Neural cell (in vitro differentiated cells): ENCODE results near the gene NUDT4. TPM values are rescaled to one million over a fixed set of nuclear protein-coding genes. Genes with fewer than 3 reads are reported as not detected.

Source experiments
- H2AFZ ChIP-seq: fragments of 200-600, 300-800 bp; sonication (generic), shearing (Covaris generic); 2 replicates; pipeline ENCODE4 v1.6.0; 2014; ENCODE audit warnings: low read depth, mild to moderate bottlenecking, antibody characterized with exemption, low read length, moderate library complexity
- H3F3A ChIP-seq: fragments of 200-600 bp; shearing (Covaris generic); 2 replicates; pipeline ENCODE4 v1.6.1; 2016; ENCODE audit warnings: mild to moderate bottlenecking, moderate library complexity, mixed read lengths, antibody characterized with exemption, low read length; ENCODE audit not compliant: insufficient read depth, poor library complexity, severe bottlenecking
- H3K27ac ChIP-seq: fragments of 200-600, 300-800 bp; sonication (generic), shearing (Covaris generic); 2 replicates; pipeline ENCODE4 v1.5.1; 2014; ENCODE audit warnings: mild to moderate bottlenecking, low read length, moderate library complexity
- H3K27me3 ChIP-seq: fragments of 300-800, 200-600 bp; sonication (generic), shearing (Covaris generic); 2 replicates; pipeline ENCODE4 v1.6.0; 2014; ENCODE audit warnings: mild to moderate bottlenecking, low read depth, low read length, moderate library complexity; ENCODE audit not compliant: insufficient read depth
- H3K36me3 ChIP-seq: fragments of 300-800, 200-600 bp; sonication (generic), shearing (Covaris generic); 2 replicates; pipeline ENCODE4 v1.5.1; 2014; ENCODE audit warnings: mild to moderate bottlenecking, antibody characterized with exemption, low read length, moderate library complexity; ENCODE audit not compliant: insufficient read depth
- H3K4me2 ChIP-seq: fragments of 300-800, 200-600 bp; sonication (generic), shearing (Covaris generic); 2 replicates; pipeline ENCODE4 v1.6.0; 2014; ENCODE audit warnings: mild to moderate bottlenecking, low read length
- H3K4me3 ChIP-seq: fragments of 300-800, 200-600 bp; sonication (generic), shearing (Covaris generic); 2 replicates; pipeline ENCODE4 v1.5.1; 2014; ENCODE audit warnings: mild to moderate bottlenecking, low read length, moderate library complexity
- H3K79me2 ChIP-seq: fragments of 200-600 bp; shearing (Covaris generic); replicated peaks from 2 replicates; pipeline ENCODE4 v1.6.0; 2014; ENCODE audit warnings: mild to moderate bottlenecking, low read length, moderate library complexity; ENCODE audit not compliant: insufficient read depth
- H3K9ac ChIP-seq: fragments of 300-800, 200-600 bp; sonication (generic), shearing (Covaris generic); 2 replicates; pipeline ENCODE4 v1.6.1; 2016; ENCODE audit warnings: mild to moderate bottlenecking, low read length, mixed read lengths
- H3K9me2 ChIP-seq: fragments of 200-600 bp; shearing (Covaris generic); 2 replicates; pipeline ENCODE4 v1.6.1; 2016; ENCODE audit warnings: mild to moderate bottlenecking, low read length, mixed read lengths; ENCODE audit not compliant: insufficient read depth
- H3K9me3 ChIP-seq: fragments of 200-600, 300-800 bp; sonication (generic), shearing (Covaris generic); 2 replicates; pipeline ENCODE4 v1.6.1; 2016; ENCODE audit warnings: mild to moderate bottlenecking, mixed run types, low read length, moderate library complexity, mixed read lengths
- H4K20me1 ChIP-seq: fragments of 200-600 bp; shearing (Covaris generic); 2 replicates; pipeline ENCODE4 v1.6.1; 2016; ENCODE audit warnings: mild to moderate bottlenecking, mixed run types; ENCODE audit not compliant: insufficient read depth
- CTCF ChIP-seq: fragments of 450-650 bp; IDR thresholded peaks from 2 replicates; pipeline ENCODE4 v1.5.1; 2014; ENCODE audit warnings: antibody characterized with exemption, mild to moderate bottlenecking, moderate library complexity; ENCODE audit not compliant: poor library complexity, severe bottlenecking
- EP300 ChIP-seq: fragments of 450-650 bp; conservative IDR thresholded peaks from 2 replicates; pipeline ENCODE4 v1.6.1; 2014; ENCODE audit warnings: antibody characterized with exemption, mild to moderate bottlenecking, moderate library complexity; ENCODE audit not compliant: poor library complexity, severe bottlenecking
- EZH2 ChIP-seq: fragments of 200-600, 300-800 bp; shearing (Covaris generic), sonication (generic); IDR thresholded peaks from 2 replicates; pipeline ENCODE4 v1.6.1; 2014; ENCODE audit warnings: antibody characterized with exemption, low read length, borderline replicate concordance, mild to moderate bottlenecking; ENCODE audit not compliant: insufficient read depth, poor library complexity, severe bottlenecking
- MXI1 ChIP-seq: fragments of 450-650 bp; conservative IDR thresholded peaks from 2 replicates; pipeline ENCODE4 v1.6.1; 2014; ENCODE audit warnings: antibody characterized with exemption, mild to moderate bottlenecking; ENCODE audit not compliant: poor library complexity, severe bottlenecking
- POLR2AphosphoS5 ChIP-seq: IDR thresholded peaks from 2 replicates; pipeline ENCODE4 v1.6.1; 2012
- RAD21 ChIP-seq: fragments of 450-650 bp; conservative IDR thresholded peaks from 2 replicates; pipeline ENCODE4 v1.6.1; 2014; ENCODE audit warnings: antibody characterized with exemption, mild to moderate bottlenecking, moderate library complexity
- REST ChIP-seq: IDR thresholded peaks from 2 replicates; pipeline ENCODE4 v1.6.1; 2012; ENCODE audit warnings: borderline replicate concordance
- SMC3 ChIP-seq: fragments of 450-650 bp; conservative IDR thresholded peaks from 2 replicates; pipeline ENCODE4 v1.6.1; 2014; ENCODE audit warnings: antibody characterized with exemption, mild to moderate bottlenecking, moderate library complexity; ENCODE audit not compliant: poor library complexity
- TAF1 ChIP-seq: IDR thresholded peaks from 2 replicates; pipeline ENCODE4 v1.6.1; 2012; ENCODE audit warnings: low read depth
- polyA plus RNA-seq: library from polyadenylated mRNA; depleted of rRNA; stranded (reverse); fragments of >200 nt; gene quantifications from 2 replicates; pipeline ENCODE4 v1.2.3, GENCODE V29; 2014

The NUDT4 gene
- polyA plus RNA-seq, 1 donor from 2014 or later = 39.9 TPM

GRCh38 chr12:93369505-93369904, 8.2 kb upstream of the NUDT4 start:
- H3K9ac ChIP-seq = no peak overlapping the region
- H4K20me1 ChIP-seq = no peaks in the 10 kb centered on the region
- H3F3A ChIP-seq = no peaks in the 10 kb centered on the region
- TF ChIP-seq REST (no peak), POLR2AphosphoS5 (no peak), MXI1 (no peak), EP300 (no peak), SMC3 (no peak), CTCF (no peak), TAF1 (no peak), EZH2 (no peak), RAD21 (no peak)
- no peak overlapping the region for H2AFZ ChIP-seq
- H3K9me3 ChIP-seq = no peaks in the 10 kb centered on the region
- H3K36me3 ChIP-seq = no peaks in the 10 kb centered on the region
- no peaks in the 10 kb centered on the region for H3K9me2 ChIP-seq
- H3K27me3 ChIP-seq = no peaks in the 10 kb centered on the region
- H3K4me3 ChIP-seq = no peak overlapping the region
- H3K4me2 ChIP-seq = no peak overlapping the region
- no peaks in the 10 kb centered on the region for H3K79me2 ChIP-seq
- H3K27ac ChIP-seq = no peak overlapping the region

GRCh38 chr12:93370947-93371346, 6.8 kb upstream of the NUDT4 start:
- no peak overlapping the region for H3K9ac ChIP-seq
- H2AFZ ChIP-seq = no peak overlapping the region
- H3K79me2 ChIP-seq = no peaks in the 10 kb centered on the region
- H3F3A ChIP-seq = no peaks in the 10 kb centered on the region
- H3K4me3 ChIP-seq = no peak overlapping the region
- H3K36me3 ChIP-seq = no peaks in the 10 kb centered on the region
- H3K4me2 ChIP-seq = no peak overlapping the region
- H3K27ac ChIP-seq = no peak overlapping the region
- H3K9me3 ChIP-seq = no peaks in the 10 kb centered on the region
- no peaks in the 10 kb centered on the region for H4K20me1 ChIP-seq
- H3K9me2 ChIP-seq = no peaks in the 10 kb centered on the region
- TF ChIP-seq MXI1 (no peak), REST (no peak), POLR2AphosphoS5 (no peak), SMC3 (no peak), TAF1 (no peak), RAD21 (no peak)
- no peaks in the 10 kb centered on the region for H3K27me3 ChIP-seq
